GM12801 (cell line): ENCODE data around the gene YAP1.

Experiments used
- CTCF ChIP-seq: IDR thresholded peaks from one replicate; pipeline ENCODE4 v1.5.1; 2011; ENCODE audit warnings: control low read depth; ENCODE audit not compliant: insufficient read length; ENCODE audit errors: extremely low read depth

Gene YAP1

GRCh38 chr11:102151784-102152525, 41.7 kb downstream of the YAP1 start:
- TF ChIP-seq CTCF: no peak

GRCh38 chr11:102153082-102153481, 42.8 kb downstream of the YAP1 start:
- no peak for TF ChIP-seq CTCF

- no peak for TF ChIP-seq CTCF
Observed at GRCh38 chr11:102154806-102155205, 44.6 kb downstream of the YAP1 start.

- TF ChIP-seq CTCF: no peak
Observed at GRCh38 chr11:102155676-102156075, 45.4 kb downstream of the YAP1 start.

- TF ChIP-seq CTCF: no peak
Observed at GRCh38 chr11:102157219-102157618, 47.0 kb downstream of the YAP1 start.

GRCh38 chr11:102158164-102158735, 48.0 kb downstream of the YAP1 start:
- TF ChIP-seq CTCF: no peak

- no peak for TF ChIP-seq CTCF
Observed at GRCh38 chr11:102163368-102163767, 53.1 kb downstream of the YAP1 start.
